ENCODE results near the gene NTNG1. TPM values are rescaled to one million over a fixed set of nuclear protein-coding genes. Genes with fewer than 3 reads are reported as not detected.

The NTNG1 gene
- total and polyA plus RNA-seq, 2 of the 8 experiments (the other 6 are each of a cell fraction or from before 2014, with no cell fraction given) = 1.2 to 4.1 TPM

GRCh38 chr1:107433068-107433467 is 292.2 kb downstream of the NTNG1 start:
- Histone ChIP-seq H4K20me1 (replicated peaks in 1 of 2; ENCODE audit: control insufficient read depth in 1 of 2, insufficient read depth in 2 of 2, low read length in 2 of 2) (no peaks in the 10 kb centered on the region), H3K27ac (ENCODE audit: low read depth, low read length) (no peak overlapping the region), H2BK5ac (ENCODE audit: low read depth, low read length) (no peak overlapping the region), H3K18ac (ENCODE audit: extremely low read depth, low read length) (no peak overlapping the region), H2AFZ (ENCODE audit: low read length) (no peak overlapping the region), H4K8ac (ENCODE audit: extremely low read depth, insufficient read depth, low read length) (no peak overlapping the region), H3K4me1 (replicated peaks in 1 of 4; ENCODE audit: control insufficient read depth in 3 of 4, insufficient read depth in 4 of 4, low read length in 3 of 4) (peaks cover 0 to 6% (median 3%) of the 10 kb centered on the region in 4 experiments; a peak in 3 of 7 replicates), H2BK120ac (replicated peaks; ENCODE audit: low read depth, low read length) (no peak overlapping the region), H3K9me3 (ENCODE audit: insufficient read depth in 2 of 2, low read depth in 1 of 2, low read length in 1 of 2) (no peaks in the 10 kb centered on the region), H3K79me2 (ENCODE audit: control insufficient read depth in 1 of 2, insufficient read depth in 2 of 2, low read length in 2 of 2) (no peaks in the 10 kb centered on the region), H3K36me3 (ENCODE audit: control insufficient read depth in 2 of 4, insufficient read depth in 4 of 4, low read length in 3 of 4) (no peaks in the 10 kb centered on the region), H2AK5ac (ENCODE audit: low read depth, low read length) (no peak overlapping the region), H2BK15ac (ENCODE audit: low read length) (no peak overlapping the region), H2BK12ac (ENCODE audit: low read depth, low read length) (no peak overlapping the region), H3K4ac (replicated peaks; ENCODE audit: insufficient read length, low read depth, low read length) (no peak overlapping the region), H4K91ac (replicated peaks; ENCODE audit: insufficient read length, low read length) (no peak overlapping the region), H3K14ac (ENCODE audit: insufficient read length) (no peak overlapping the region), H3K4me2 (ENCODE audit: insufficient read depth in 1 of 2, low read depth in 2 of 2, low read length in 2 of 2) (no peak overlapping the region), H3K27me3 (replicated peaks in 1 of 4; ENCODE audit: control insufficient read depth in 3 of 4, extremely low read depth in 1 of 4, insufficient read depth in 3 of 4, low read length in 3 of 4) (no peaks in the 10 kb centered on the region), H2BK20ac (ENCODE audit: low read length) (no peak overlapping the region), H3K56ac (replicated peaks; ENCODE audit: insufficient read length, low read depth, low read length) (no peak overlapping the region), H4K5ac (ENCODE audit: insufficient read length, low read depth, low read length) (no peak overlapping the region), H3K4me3 (ENCODE audit: extremely low read depth in 1 of 4, insufficient read depth in 2 of 4, low read depth in 3 of 4, low read length in 4 of 4) (no peak overlapping the region), H3K9ac (replicated peaks in 1 of 4; ENCODE audit: extremely low read depth in 1 of 4, low read depth in 3 of 4, low read length in 3 of 4) (no peak overlapping the region), H3K23me2 (ENCODE audit: low read depth, low read length) (no peaks in the 10 kb centered on the region), H3K79me1 (ENCODE audit: low read depth, low read length) (no peaks in the 10 kb centered on the region), H3K23ac (ENCODE audit: insufficient read length) (no peak overlapping the region)
- WGBS, 2 experiments (ENCODE audit: extremely low coverage in 1 of 2, insufficient coverage in 1 of 2, insufficient read length in 1 of 2, insufficient replicate concordance in 2 of 2, low coverage in 1 of 2, low lambda C conversion rate in 2 of 2, missing lambda C conversion rate in 1 of 2) = 90% methylated on average over 4 of the region's 4 CpGs; no CpG with 5 or more reads in 1 of the 2 experiments
- ChIA-PET POLR2A (ENCODE audit: partially characterized antibody) (no interaction called here), CTCF (ENCODE audit: partially characterized antibody) (interaction anchor here (1.0 to 5.3 kb wide), 4 partner anchors 14 to 96 kb away, joined by 3 to 52 read pairs (median 4); no protein-coding TSS in a partner anchor)
- no peak for FAIRE-seq
- DNase-seq (ENCODE audit: low read depth in 1 of 2, low spot score in 2 of 2) = no peak
- TF ChIP-seq SRF (IDR thresholded peaks at IDR 0.05; ENCODE audit: low read depth, low read length) (no peak), SP1 (IDR thresholded peaks at IDR 0.05; ENCODE audit: low read depth, low read length) (no peak), SIX5 (IDR thresholded peaks at IDR 0.05; ENCODE audit: low read depth, low read length) (no peak)
- TF ChIP-seq, protein P1, sequence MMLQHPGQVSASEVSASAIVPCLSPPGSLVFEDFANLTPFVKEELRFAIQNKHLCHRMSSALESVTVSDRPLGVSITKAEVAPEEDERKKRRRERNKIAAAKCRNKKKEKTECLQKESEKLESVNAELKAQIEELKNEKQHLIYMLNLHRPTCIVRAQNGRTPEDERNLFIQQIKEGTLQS (IDR thresholded peaks at IDR 0.05; ENCODE audit: insufficient read depth, low read depth, low read length) = no peak
